Body of pancreas (tissue), 4 donors: ENCODE measurements around the gene TAS2R38. TPM values are rescaled to one million over a fixed set of nuclear protein-coding genes. Genes with fewer than 3 reads are reported as not detected.

ENCODE experiments used
- ATAC-seq: fragments of 150-250 bp; one replicate; pipeline ENCODE4 v1.9.1; 2016
- DNase-seq, 4 donors: peaks; one replicate each; pipeline ENCODE4 v3.0.0-alpha.2; 2019
- H3K27ac ChIP-seq, 4 donors: fragments of 200-600 bp; sonication (generic); 1 replicate in 3 of 4; 2 replicates in 1 of 4; pipeline versions ENCODE4 v1.5.1 to v1.6.1; 2016 to 2019; ENCODE audit warnings: mild to moderate bottlenecking in 1 of 4, mixed read lengths in 1 of 4, moderate library complexity in 1 of 4
- H3K27me3 ChIP-seq, 2 donors: fragments of 200-600 bp; sonication (generic); one replicate each; pipeline ENCODE4 v1.6.0; 2016; ENCODE audit warnings: mild to moderate bottlenecking in 1 of 2
- H3K36me3 ChIP-seq, 2 donors: fragments of 200-600 bp; sonication (generic); replicated peaks in 1 of 2; 2 replicates each; pipeline ENCODE4 v1.5.1; 2016; ENCODE audit warnings: low read depth in 2 of 2; ENCODE audit not compliant: insufficient read depth in 1 of 2
- H3K4me1 ChIP-seq: fragments of 200-600 bp; sonication (generic); one replicate; pipeline ENCODE4 v1.6.0; 2016
- H3K4me3 ChIP-seq, 2 donors: fragments of 200-600 bp; sonication (generic); 1 replicate in 1 of 2; 2 replicates in 1 of 2; pipeline ENCODE4 v1.5.1; 2016 to 2019
- H3K9me3 ChIP-seq, 3 donors: fragments of 200-600 bp; sonication (generic); 1 replicate in 2 of 3; 2 replicates in 1 of 3; pipeline ENCODE4 v1.5.1; 2016
- CTCF ChIP-seq, 7 experiments: fragments of 450-650 bp in 4 of 7; fragments of 200-600 bp in 3 of 7; sonication (generic) in 3 of 7; IDR thresholded peaks; one replicate each; pipeline ENCODE4 v1.5.1; 2016 to 2019; ENCODE audit warnings: antibody characterized with exemption in 7 of 7
- POLR2A ChIP-seq, 3 donors: fragments of 450-650 bp; IDR thresholded peaks; one replicate each; pipeline ENCODE4 v1.6.1; 2016; ENCODE audit warnings: antibody characterized with exemption in 3 of 3, mild to moderate bottlenecking in 2 of 3
- WGBS, 2 donors: methylation state at CpG; one replicate each; pipeline ENCODE4 v1.1.5; 2017; 5-methylcytosine and 5-hydroxymethylcytosine counted together
- intact Hi-C: fragments of 100-400 bp; cut with DNase I; formaldehyde crosslinking; loops from one replicate; pipeline ENCODE4 v1.15.1; 2023
- total RNA-seq, 2 donors: library from RNA; depleted of rRNA; stranded (reverse); fragments of >200 nt; gene quantifications; one replicate each; pipeline ENCODE4 v1.1.0, GENCODE V29; 2016

TAS2R38 gene
- total RNA-seq, 2 donors from 2014 or later: not detected

- 57 to 63% methylated on average over 1 of the region's 1 CpG for WGBS, 2 donors
- TF ChIP-seq CTCF (IDR thresholded peaks at IDR 0.05) (no peak), POLR2A (IDR thresholded peaks at IDR 0.05) (no peak)
Measured at GRCh38 chr7:142009187-142009586, 35.6 kb upstream of the TAS2R38 start.

GRCh38 chr7:142006577-142006976, 33.0 kb upstream of the TAS2R38 start:
- no peak for DNase-seq
- no peak for ATAC-seq
- 93 to 96% methylated on average over 2 of the region's 2 CpGs for WGBS, 2 donors
- H3K4me1 ChIP-seq: no peaks in the 10 kb centered on the region
- no peaks in the 10 kb centered on the region for H3K9me3 ChIP-seq
- no peaks in the 10 kb centered on the region for H3K36me3 ChIP-seq
- TF ChIP-seq POLR2A (IDR thresholded peaks at IDR 0.05): no peak
- TF ChIP-seq CTCF (IDR thresholded peaks at IDR 0.05): no peak
- intact Hi-C loops: no loop called here
- no peak overlapping the region for H3K4me3 ChIP-seq
- no peaks in the 10 kb centered on the region for H3K27me3 ChIP-seq
- H3K27ac ChIP-seq: no peak overlapping the region

More at GRCh38 chr7:142009187-142009586, 35.6 kb upstream of the TAS2R38 start:
- Histone ChIP-seq H3K27ac (no peak overlapping the region), H3K4me3 (no peak overlapping the region), H3K36me3 (no peaks in the 10 kb centered on the region), H3K9me3 (no peaks in the 10 kb centered on the region), H3K27me3 (no peaks in the 10 kb centered on the region), H3K4me1 (no peaks in the 10 kb centered on the region)
- intact Hi-C loops: no loop called here
- DNase-seq (no peak), ATAC-seq (no peak)

GRCh38 chr7:142002179-142002578, 28.6 kb upstream of the TAS2R38 start:
- intact Hi-C loops: no loop called here
- WGBS, 2 donors: 80 to 84% methylated on average over 1 of the region's 1 CpG

GRCh38 chr7:142001163-142001874, 27.7 kb upstream of the TAS2R38 start:
- intact Hi-C loops: no loop called here
- no peaks in the 10 kb centered on the region for H3K27me3 ChIP-seq
- no peaks in the 10 kb centered on the region for H3K9me3 ChIP-seq
- H3K36me3 ChIP-seq: no peaks in the 10 kb centered on the region
- TF ChIP-seq CTCF (IDR thresholded peaks at IDR 0.05) (no peak), POLR2A (IDR thresholded peaks at IDR 0.05) (no peak)
- DNase-seq: no peak
- H3K4me1 ChIP-seq: no peaks in the 10 kb centered on the region
- no peak for ATAC-seq
- no peak overlapping the region for H3K27ac ChIP-seq
- no peak overlapping the region for H3K4me3 ChIP-seq
- WGBS, 2 donors: 77 to 86% methylated on average over 4 of the region's 4 CpGs

More at GRCh38 chr7:142002179-142002578, 28.6 kb upstream of the TAS2R38 start:
- ATAC-seq (no peak), DNase-seq (no peak)
- Histone ChIP-seq H3K4me1 (no peaks in the 10 kb centered on the region), H3K27me3 (no peaks in the 10 kb centered on the region), H3K27ac (no peak overlapping the region), H3K4me3 (no peak overlapping the region), H3K9me3 (no peaks in the 10 kb centered on the region), H3K36me3 (no peaks in the 10 kb centered on the region)
- TF ChIP-seq CTCF (IDR thresholded peaks at IDR 0.05) (no peak), POLR2A (IDR thresholded peaks at IDR 0.05) (no peak)

- intact Hi-C loops: no loop called here
Measured at GRCh38 chr7:142000244-142000643, 26.7 kb upstream of the TAS2R38 start.

More at GRCh38 chr7:142000244-142000643, 26.7 kb upstream of the TAS2R38 start:
- no peaks in the 10 kb centered on the region for H3K27me3 ChIP-seq
- H3K27ac ChIP-seq: no peak overlapping the region
- no peak for DNase-seq
- H3K9me3 ChIP-seq: no peaks in the 10 kb centered on the region
- no peaks in the 10 kb centered on the region for H3K36me3 ChIP-seq
- WGBS, 2 donors: 81 to 84% methylated on average over 3 of the region's 3 CpGs
- ATAC-seq: no peak
- no peak for TF ChIP-seq POLR2A (IDR thresholded peaks at IDR 0.05)
- no peak for TF ChIP-seq CTCF (IDR thresholded peaks at IDR 0.05)
- no peak overlapping the region for H3K4me3 ChIP-seq
- no peaks in the 10 kb centered on the region for H3K4me1 ChIP-seq
